ENCODE measurements around the gene ZBTB5. TPM values are rescaled to one million over a fixed set of nuclear protein-coding genes. Genes with fewer than 3 reads are reported as not detected.
A peak's percentile ranks its signal among the peaks of the same experiment; 100 is the strongest.

ZBTB5 gene
- total RNA-seq, 2 donors from 2014 or later = 12.5 to 19.4 TPM

DNA sequence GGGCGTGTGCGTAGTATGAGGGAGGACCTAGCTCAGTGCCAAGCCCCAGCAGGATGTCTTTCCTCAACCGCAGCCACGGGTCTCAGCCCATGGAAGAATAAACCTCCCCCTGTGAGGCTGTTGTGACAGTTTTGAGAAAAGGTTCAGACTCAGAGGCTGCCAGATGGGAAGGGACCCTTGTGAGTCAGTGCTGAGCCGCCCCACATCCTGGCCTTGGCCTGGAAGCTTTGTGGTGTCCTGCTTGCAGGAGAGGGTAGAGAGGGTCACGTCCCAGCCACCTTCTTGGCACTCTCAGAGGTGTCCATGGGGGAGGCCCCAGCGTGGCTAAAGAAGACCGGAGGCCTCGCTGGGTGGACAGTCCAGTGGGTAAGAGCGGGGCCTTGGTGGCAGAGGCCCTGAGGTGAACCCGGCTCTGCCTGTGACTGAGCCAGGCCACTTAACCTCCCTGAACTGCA, 39.9 kb downstream of the ZBTB5 start:
- Histone ChIP-seq H3K27me3 (ENCODE audit: control insufficient read depth, insufficient read depth, low read length, poor library complexity, severe bottlenecking) (no peaks in the 10 kb centered on the region), H3K4me1 (ENCODE audit: control insufficient read depth, insufficient read depth, low read length) (no peaks in the 10 kb centered on the region), H3K27ac (ENCODE audit: low read depth, low read length) (no peak overlapping the region), H3K4me3 (ENCODE audit: low read length) (no peak overlapping the region), H3K36me3 (ENCODE audit: control insufficient read depth, insufficient read depth, low read length) (peaks cover 49% of the 10 kb centered on the region), H3K9me3 (ENCODE audit: control insufficient read depth, low read length) (no peaks in the 10 kb centered on the region), H3K9ac (ENCODE audit: extremely low read depth, low read length, poor library complexity, severe bottlenecking) (no peak overlapping the region)
- WGBS, 2 experiments (ENCODE audit: insufficient coverage in 1 of 2, insufficient read length in 1 of 2) = 92 to 94% methylated on average over 9 to 11 of the region's 11 CpGs
- H3K9me3 Mint-ChIP-seq = no peaks in the 10 kb centered on the region
- H3K36me3 Mint-ChIP-seq (ENCODE audit: low read depth) = peaks cover 30% of the 10 kb centered on the region
- H3K27me3 Mint-ChIP-seq (ENCODE audit: insufficient read depth) = no peaks in the 10 kb centered on the region
- H3K4me3 Mint-ChIP-seq = no peak overlapping the region
- TF ChIP-seq, protein P1, sequence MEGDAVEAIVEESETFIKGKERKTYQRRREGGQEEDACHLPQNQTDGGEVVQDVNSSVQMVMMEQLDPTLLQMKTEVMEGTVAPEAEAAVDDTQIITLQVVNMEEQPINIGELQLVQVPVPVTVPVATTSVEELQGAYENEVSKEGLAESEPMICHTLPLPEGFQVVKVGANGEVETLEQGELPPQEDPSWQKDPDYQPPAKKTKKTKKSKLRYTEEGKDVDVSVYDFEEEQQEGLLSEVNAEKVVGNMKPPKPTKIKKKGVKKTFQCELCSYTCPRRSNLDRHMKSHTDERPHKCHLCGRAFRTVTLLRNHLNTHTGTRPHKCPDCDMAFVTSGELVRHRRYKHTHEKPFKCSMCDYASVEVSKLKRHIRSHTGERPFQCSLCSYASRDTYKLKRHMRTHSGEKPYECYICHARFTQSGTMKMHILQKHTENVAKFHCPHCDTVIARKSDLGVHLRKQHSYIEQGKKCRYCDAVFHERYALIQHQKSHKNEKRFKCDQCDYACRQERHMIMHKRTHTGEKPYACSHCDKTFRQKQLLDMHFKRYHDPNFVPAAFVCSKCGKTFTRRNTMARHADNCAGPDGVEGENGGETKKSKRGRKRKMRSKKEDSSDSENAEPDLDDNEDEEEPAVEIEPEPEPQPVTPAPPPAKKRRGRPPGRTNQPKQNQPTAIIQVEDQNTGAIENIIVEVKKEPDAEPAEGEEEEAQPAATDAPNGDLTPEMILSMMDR (conservative IDR thresholded peaks at IDR 0.05) = no peak
- no peak overlapping the region for H3K27ac Mint-ChIP-seq
- DNase-seq = no peak
- H3K4me1 Mint-ChIP-seq = peaks cover 6% of the 10 kb centered on the region

DNA sequence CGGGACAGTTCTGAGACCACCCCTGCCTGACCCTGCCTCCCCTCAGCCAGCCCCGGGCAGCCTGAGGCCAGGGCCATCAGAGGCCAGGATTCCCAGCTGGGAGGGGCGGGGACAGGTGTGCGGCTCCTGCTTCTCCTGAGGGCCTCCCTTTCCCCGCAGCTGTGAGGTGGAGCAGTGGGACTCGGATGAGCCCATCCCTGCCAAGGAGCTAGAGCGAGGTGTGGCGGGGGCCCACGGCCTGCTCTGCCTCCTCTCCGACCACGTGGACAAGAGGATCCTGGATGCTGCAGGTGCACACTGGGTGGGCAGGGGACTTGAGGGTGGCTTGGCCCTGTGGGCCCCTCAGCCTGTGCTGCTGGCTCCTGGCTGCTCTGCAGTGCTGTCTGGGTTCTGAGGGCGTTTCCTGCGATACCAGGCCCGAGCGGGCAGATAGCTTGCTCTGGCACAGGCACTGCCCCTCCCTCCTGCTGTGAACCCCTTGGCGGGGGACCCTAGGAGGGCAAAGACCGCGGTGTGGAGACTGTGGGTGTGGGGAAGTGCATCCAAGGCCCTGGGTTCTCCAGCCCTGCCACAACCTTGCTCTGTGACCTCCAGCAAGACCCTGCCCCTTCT, 40.5 kb downstream of the ZBTB5 start:
- H3K4me1 ChIP-seq (ENCODE audit: control insufficient read depth, insufficient read depth, low read length) = no peaks in the 10 kb centered on the region
- peak overlapping the region; percentile 89 for H3K4me3 ChIP-seq (ENCODE audit: low read length)
- Mint-ChIP-seq H3K9me3 (no peaks in the 10 kb centered on the region), H3K27me3 (ENCODE audit: insufficient read depth) (no peaks in the 10 kb centered on the region), H3K27ac (no peak overlapping the region), H3K4me3 (no peak overlapping the region), H3K36me3 (ENCODE audit: low read depth) (peaks cover 30% of the 10 kb centered on the region), H3K4me1 (peaks cover 6% of the 10 kb centered on the region)
- H3K27me3 ChIP-seq (ENCODE audit: control insufficient read depth, insufficient read depth, low read length, poor library complexity, severe bottlenecking) = no peaks in the 10 kb centered on the region
- no peak overlapping the region for H3K27ac ChIP-seq (ENCODE audit: low read depth, low read length)
- no peaks in the 10 kb centered on the region for H3K9me3 ChIP-seq (ENCODE audit: control insufficient read depth, low read length)
- WGBS, 2 experiments (ENCODE audit: insufficient coverage in 1 of 2, insufficient read length in 1 of 2) = 90 to 95% methylated on average over 7 to 18 of the region's 18 CpGs
- TF ChIP-seq, protein P1 (conservative IDR thresholded peaks at IDR 0.05) = no peak
- peaks cover 44% of the 10 kb centered on the region for H3K36me3 ChIP-seq (ENCODE audit: control insufficient read depth, insufficient read depth, low read length)
- no peak overlapping the region for H3K9ac ChIP-seq (ENCODE audit: extremely low read depth, low read length, poor library complexity, severe bottlenecking)
- no peak for DNase-seq

DNA sequence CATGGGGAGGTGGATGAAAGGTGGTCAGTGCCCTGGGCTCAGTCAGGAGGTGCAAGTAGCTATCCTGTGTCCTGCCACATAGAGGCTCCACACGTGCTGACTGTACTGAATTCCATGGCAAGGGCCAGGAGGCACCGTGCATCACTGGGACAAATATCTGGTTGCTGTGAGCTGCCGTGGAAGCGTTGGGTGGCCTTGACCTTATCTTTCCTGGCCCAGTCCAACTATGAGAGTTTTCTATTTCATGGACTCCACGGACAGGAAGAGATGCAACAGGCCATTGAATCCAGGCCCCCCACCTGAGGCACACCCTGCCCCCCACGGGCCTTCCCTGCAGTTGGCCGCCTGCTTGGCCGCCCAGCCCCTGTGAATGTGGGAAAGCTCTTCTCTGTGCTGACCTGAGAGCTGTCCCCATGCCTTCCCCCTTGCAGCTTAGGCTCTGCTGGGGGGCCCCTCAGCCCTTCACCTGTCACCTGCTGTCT, 41.0 kb downstream of the ZBTB5 start:
- no peaks in the 10 kb centered on the region for H3K27me3 Mint-ChIP-seq (ENCODE audit: insufficient read depth)
- Histone ChIP-seq H3K27ac (ENCODE audit: low read depth, low read length) (no peak overlapping the region), H3K4me1 (ENCODE audit: control insufficient read depth, insufficient read depth, low read length) (no peaks in the 10 kb centered on the region), H3K9ac (ENCODE audit: extremely low read depth, low read length, poor library complexity, severe bottlenecking) (no peak overlapping the region), H3K27me3 (ENCODE audit: control insufficient read depth, insufficient read depth, low read length, poor library complexity, severe bottlenecking) (no peaks in the 10 kb centered on the region), H3K36me3 (ENCODE audit: control insufficient read depth, insufficient read depth, low read length) (peaks cover 40% of the 10 kb centered on the region), H3K9me3 (ENCODE audit: control insufficient read depth, low read length) (no peaks in the 10 kb centered on the region), H3K4me3 (ENCODE audit: low read length) (peak overlapping the region; percentile 89)
- no peaks in the 10 kb centered on the region for H3K9me3 Mint-ChIP-seq
- H3K27ac Mint-ChIP-seq = no peak overlapping the region
- DNase-seq = no peak
- peaks cover 30% of the 10 kb centered on the region for H3K36me3 Mint-ChIP-seq (ENCODE audit: low read depth)
- H3K4me3 Mint-ChIP-seq = peak overlapping the region; percentile 93
- TF ChIP-seq, protein P1 (conservative IDR thresholded peaks at IDR 0.05) = no peak
- peaks cover 6% of the 10 kb centered on the region for H3K4me1 Mint-ChIP-seq
- 73 to 84% methylated on average over 4 to 8 of the region's 8 CpGs for WGBS, 2 experiments (ENCODE audit: insufficient coverage in 1 of 2, insufficient read length in 1 of 2)

All from endodermal cell (in vitro differentiated cells).